HEK293 (cell line): ENCODE data around the gene FZR1.

Source experiments
- GLIS1 ChIP-seq: fragments of 450-650 bp; formaldehyde crosslinking; IDR thresholded peaks from 2 replicates; pipeline ENCODE4 v1.5.1; 2016; ENCODE audit warnings: missing biosample characterization, missing genetic modification characterization
- MEIS1 ChIP-seq: sonication (generic); formaldehyde crosslinking; IDR thresholded peaks from 2 replicates; pipeline ENCODE4 v1.8.1; 2022; ENCODE audit warnings: missing genetic modification reagents, mild to moderate bottlenecking, borderline replicate concordance
- MYNN ChIP-seq: fragments of 450-650 bp; formaldehyde crosslinking; IDR thresholded peaks from 2 replicates; pipeline ENCODE4 v1.5.1; 2016; ENCODE audit warnings: missing biosample characterization, missing genetic modification characterization, borderline replicate concordance
- SCRT2 ChIP-seq: fragments of 450-650 bp; formaldehyde crosslinking; IDR thresholded peaks from 2 replicates; pipeline ENCODE4 v1.5.1; 2016; ENCODE audit warnings: missing biosample characterization, missing genetic modification characterization
- YY1 ChIP-seq: fragments of 450-650 bp; formaldehyde crosslinking; IDR thresholded peaks from 2 replicates; pipeline ENCODE4 v1.5.1; 2018; ENCODE audit warnings: missing biosample characterization, missing genetic modification characterization
- ZBTB10 ChIP-seq: fragments of 450-650 bp; formaldehyde crosslinking; IDR thresholded peaks from 2 replicates; pipeline ENCODE4 v1.5.1; 2016; ENCODE audit warnings: missing biosample characterization, missing genetic modification characterization
- ZFP41 ChIP-seq: fragments of 450-650 bp; formaldehyde crosslinking; IDR thresholded peaks from 2 replicates; pipeline ENCODE4 v1.5.1; 2016; ENCODE audit warnings: missing biosample characterization, missing genetic modification characterization, borderline replicate concordance
- ZNF211 ChIP-seq: fragments of 450-650 bp; formaldehyde crosslinking; IDR thresholded peaks from 2 replicates; pipeline ENCODE4 v1.5.1; 2016; ENCODE audit warnings: low read depth, missing biosample characterization, missing genetic modification characterization
- ZNF223 ChIP-seq: fragments of 450-650 bp; formaldehyde crosslinking; IDR thresholded peaks from 2 replicates; pipeline ENCODE4 v1.5.1; 2016; ENCODE audit warnings: missing biosample characterization, missing genetic modification characterization
- ZNF274 ChIP-seq, 2 experiments: fragments of 200-500 bp in 1 of 2; fragments of 450-650 bp in 1 of 2; sonication (Bioruptor generic) in 1 of 2; formaldehyde crosslinking in 1 of 2; IDR thresholded peaks; 2 replicates each; pipeline versions ENCODE4 v1.5.1 to v1.6.1; 2014 to 2016; ENCODE audit warnings: borderline replicate concordance in 1 of 2, inconsistent platforms in 1 of 2, low read length in 1 of 2, missing biosample characterization in 1 of 2, missing genetic modification characterization in 1 of 2
- ZNF521 ChIP-seq: fragments of 450-650 bp; formaldehyde crosslinking; IDR thresholded peaks from 2 replicates; pipeline ENCODE4 v1.5.1; 2017; ENCODE audit warnings: missing biosample characterization, mild to moderate bottlenecking, missing genetic modification characterization
- ZNF777 ChIP-seq: fragments of 450-650 bp; formaldehyde crosslinking; IDR thresholded peaks from 2 replicates; pipeline ENCODE4 v1.5.1; 2017; ENCODE audit warnings: missing biosample characterization, missing genetic modification characterization, borderline replicate concordance
- TF ChIP-seq, protein P1 (sequence below): fragments of 450-650 bp; formaldehyde crosslinking; IDR thresholded peaks from 2 replicates; pipeline ENCODE4 v1.5.1; 2016; ENCODE audit warnings: missing biosample characterization, missing genetic modification characterization
- TF ChIP-seq, protein P2 (sequence below): fragments of 450-650 bp; formaldehyde crosslinking; IDR thresholded peaks from 2 replicates; pipeline ENCODE4 v1.5.1; 2016; ENCODE audit warnings: missing biosample characterization, missing genetic modification characterization

DNA sequence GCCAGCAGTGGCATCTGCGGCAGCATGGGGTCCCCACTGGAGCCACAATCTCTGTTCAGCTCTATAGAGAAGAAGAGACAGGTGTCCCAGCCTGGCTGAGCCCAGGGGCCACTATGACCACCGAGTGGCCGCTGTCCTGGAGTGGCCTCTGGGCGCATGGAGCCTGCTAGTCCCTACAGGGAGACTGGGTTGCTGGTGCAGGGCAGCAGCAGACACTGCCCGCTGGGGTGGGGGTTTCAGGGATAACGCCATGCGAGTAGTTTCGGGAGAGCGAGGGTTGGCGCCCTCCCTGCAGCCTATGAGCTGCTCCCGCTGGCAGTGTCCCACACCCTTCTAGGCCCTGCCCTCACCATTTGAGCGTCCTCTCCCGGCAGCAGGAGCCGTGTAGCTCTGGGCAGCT is 22.0 kb downstream of the FZR1 start:
- TF ChIP-seq, protein P1, sequence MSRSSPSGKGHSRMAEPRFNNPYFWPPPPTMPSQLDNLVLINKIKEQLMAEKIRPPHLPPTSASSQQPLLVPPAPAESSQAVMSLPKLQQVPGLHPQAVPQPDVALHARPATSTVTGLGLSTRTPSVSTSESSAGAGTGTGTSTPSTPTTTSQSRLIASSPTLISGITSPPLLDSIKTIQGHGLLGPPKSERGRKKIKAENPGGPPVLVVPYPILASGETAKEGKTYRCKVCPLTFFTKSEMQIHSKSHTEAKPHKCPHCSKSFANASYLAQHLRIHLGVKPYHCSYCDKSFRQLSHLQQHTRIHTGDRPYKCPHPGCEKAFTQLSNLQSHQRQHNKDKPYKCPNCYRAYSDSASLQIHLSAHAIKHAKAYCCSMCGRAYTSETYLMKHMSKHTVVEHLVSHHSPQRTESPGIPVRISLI (tag by site-specific recombination), result no peak
- TF ChIP-seq, protein P2, sequence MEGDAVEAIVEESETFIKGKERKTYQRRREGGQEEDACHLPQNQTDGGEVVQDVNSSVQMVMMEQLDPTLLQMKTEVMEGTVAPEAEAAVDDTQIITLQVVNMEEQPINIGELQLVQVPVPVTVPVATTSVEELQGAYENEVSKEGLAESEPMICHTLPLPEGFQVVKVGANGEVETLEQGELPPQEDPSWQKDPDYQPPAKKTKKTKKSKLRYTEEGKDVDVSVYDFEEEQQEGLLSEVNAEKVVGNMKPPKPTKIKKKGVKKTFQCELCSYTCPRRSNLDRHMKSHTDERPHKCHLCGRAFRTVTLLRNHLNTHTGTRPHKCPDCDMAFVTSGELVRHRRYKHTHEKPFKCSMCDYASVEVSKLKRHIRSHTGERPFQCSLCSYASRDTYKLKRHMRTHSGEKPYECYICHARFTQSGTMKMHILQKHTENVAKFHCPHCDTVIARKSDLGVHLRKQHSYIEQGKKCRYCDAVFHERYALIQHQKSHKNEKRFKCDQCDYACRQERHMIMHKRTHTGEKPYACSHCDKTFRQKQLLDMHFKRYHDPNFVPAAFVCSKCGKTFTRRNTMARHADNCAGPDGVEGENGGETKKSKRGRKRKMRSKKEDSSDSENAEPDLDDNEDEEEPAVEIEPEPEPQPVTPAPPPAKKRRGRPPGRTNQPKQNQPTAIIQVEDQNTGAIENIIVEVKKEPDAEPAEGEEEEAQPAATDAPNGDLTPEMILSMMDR (tag by site-specific recombination), result no peak
- TF ChIP-seq ZNF223 (tag by site-specific recombination) (no peak), MYNN (tag by site-specific recombination) (no peak), ZBTB10 (tag by site-specific recombination) (no peak), SCRT2 (no peak), ZNF521 (tag by site-specific recombination) (no peak), GLIS1 (tag by site-specific recombination) (no peak), ZFP41 (tag by site-specific recombination) (no peak), YY1 (tag by site-specific recombination) (no peak), ZNF777 (no peak), ZNF274 (IDR thresholded peaks at IDR 0.05; ENCODE audit: low read length) (no peak), ZNF274 (tag by site-specific recombination; IDR thresholded peaks at IDR 0.05; ENCODE audit: borderline replicate concordance) (no peak), ZNF211 (no peak), MEIS1 (CRISPR knock-in tag) (no peak)
